ENCODE data around the gene LRRC75B.

Gene LRRC75B

GRCh38 chr22:24552503-24553286, 40.2 kb downstream of the LRRC75B start:
- DNase-seq = peak in 1 of 5 experiments; percentile 16

GRCh38 chr22:24550902-24551435, 41.9 kb downstream of the LRRC75B start:
- no peak for DNase-seq

GRCh38 chr22:24550028-24550901, 42.6 kb downstream of the LRRC75B start:
- no peak for DNase-seq

- no peak for DNase-seq
Observed at GRCh38 chr22:24548812-24549211, 44.1 kb downstream of the LRRC75B start.

GRCh38 chr22:24543679-24544243, 49.1 kb downstream of the LRRC75B start:
- DNase-seq = no peak

- DNase-seq = no peak
Observed at GRCh38 chr22:24543185-24543601, 49.7 kb downstream of the LRRC75B start.

GRCh38 chr22:24542641-24543040, 50.2 kb downstream of the LRRC75B start:
- DNase-seq = no peak

- DNase-seq = no peak
Observed at GRCh38 chr22:24541681-24542515, 51.0 kb downstream of the LRRC75B start.

GRCh38 chr22:24540470-24540869, 52.4 kb downstream of the LRRC75B start:
- no peak for DNase-seq

- DNase-seq = no peak
Observed at GRCh38 chr22:24536089-24536488, 56.8 kb downstream of the LRRC75B start.

Measured in T-helper 2 cell (primary cell).